ENCODE data around the gene DNA2.

Gene DNA2

DNA sequence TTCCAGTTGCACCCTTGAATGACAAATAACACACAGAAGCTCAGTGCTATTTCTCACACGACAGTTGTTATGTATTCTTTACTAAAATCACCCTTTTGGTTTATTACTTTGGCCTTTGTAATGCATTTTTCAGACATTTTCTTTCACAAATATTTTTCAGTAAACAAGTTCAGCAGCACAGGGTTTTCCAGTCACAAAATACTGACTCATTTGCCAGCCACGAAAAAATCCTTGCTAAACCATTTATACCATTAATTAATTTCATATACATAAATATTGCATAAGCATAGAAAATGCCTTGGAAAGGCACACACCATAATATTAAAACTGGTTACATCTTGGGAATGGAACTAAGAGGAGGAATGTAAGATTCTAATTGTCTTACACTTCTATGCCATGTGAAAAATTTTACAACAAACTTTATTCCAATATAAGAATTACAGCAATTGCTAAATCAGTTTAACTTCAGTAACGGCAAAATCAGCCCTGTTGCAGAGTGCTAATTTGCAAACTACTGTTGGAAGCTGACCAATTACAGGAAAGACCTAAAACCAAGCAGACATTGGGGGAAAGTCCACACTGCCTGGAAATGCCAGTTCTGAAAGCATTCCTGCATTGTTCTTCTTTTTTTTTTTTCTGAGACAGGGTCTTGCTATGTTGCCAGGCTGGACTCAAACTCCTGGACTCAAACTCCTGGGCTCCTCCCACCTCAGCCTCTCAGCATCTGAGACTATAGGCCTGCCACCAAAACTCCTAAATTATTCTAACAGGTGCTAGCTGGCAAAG lies 107.5 kb downstream of the DNA2 start:
- no peak for TF ChIP-seq CTCF (IDR thresholded peaks at IDR 0.05; ENCODE audit: low read depth, low read length)
- DNase-seq = no peak
- no peaks in the 10 kb centered on the region for H3K27me3 ChIP-seq (ENCODE audit: insufficient read depth, low read depth, severe bottlenecking)
- no peak overlapping the region for H3K27ac ChIP-seq
- no peak overlapping the region for H3K4me3 ChIP-seq (ENCODE audit: low read depth, low read length)
- H3K36me3 ChIP-seq = peaks cover 40% of the 10 kb centered on the region
- H3K9me3 ChIP-seq (ENCODE audit: severe bottlenecking) = no peaks in the 10 kb centered on the region

Data from WERI-Rb-1 (cell line).